ENCODE measurements around the gene ARID5B. TPM values are rescaled to one million over a fixed set of nuclear protein-coding genes. Genes with fewer than 3 reads are reported as not detected.

The ARID5B gene
- polyA plus RNA-seq, 1 of the 3 experiments (the other 2 are of a cell fraction) = 10.9 TPM

DNA sequence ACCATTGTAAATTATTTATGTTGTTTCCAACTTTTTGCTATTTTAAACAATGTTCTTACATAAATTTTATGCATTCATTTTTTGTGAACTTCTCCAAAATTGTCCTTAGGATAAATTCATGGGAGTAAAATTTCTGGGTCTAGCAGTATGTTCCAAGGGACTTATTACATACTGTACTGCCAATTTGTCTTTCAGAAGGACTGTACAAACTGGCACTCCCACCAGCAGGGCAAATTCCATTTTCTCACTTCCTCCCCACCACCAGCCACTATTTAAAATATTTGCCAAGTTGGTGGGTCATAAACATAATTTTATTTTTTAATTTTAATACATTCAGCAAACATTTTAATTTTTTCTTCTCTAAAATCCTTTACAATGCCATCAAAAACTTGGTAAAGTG is 13.7 kb upstream of the ARID5B start (continued):
- TF ChIP-seq, protein P1, sequence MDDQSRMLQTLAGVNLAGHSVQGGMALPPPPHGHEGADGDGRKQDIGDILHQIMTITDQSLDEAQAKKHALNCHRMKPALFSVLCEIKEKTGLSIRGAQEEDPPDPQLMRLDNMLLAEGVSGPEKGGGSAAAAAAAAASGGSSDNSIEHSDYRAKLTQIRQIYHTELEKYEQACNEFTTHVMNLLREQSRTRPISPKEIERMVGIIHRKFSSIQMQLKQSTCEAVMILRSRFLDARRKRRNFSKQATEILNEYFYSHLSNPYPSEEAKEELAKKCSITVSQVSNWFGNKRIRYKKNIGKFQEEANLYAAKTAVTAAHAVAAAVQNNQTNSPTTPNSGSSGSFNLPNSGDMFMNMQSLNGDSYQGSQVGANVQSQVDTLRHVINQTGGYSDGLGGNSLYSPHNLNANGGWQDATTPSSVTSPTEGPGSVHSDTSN (IDR thresholded peaks at IDR 0.05) = no peak
- TF ChIP-seq, protein P2, sequence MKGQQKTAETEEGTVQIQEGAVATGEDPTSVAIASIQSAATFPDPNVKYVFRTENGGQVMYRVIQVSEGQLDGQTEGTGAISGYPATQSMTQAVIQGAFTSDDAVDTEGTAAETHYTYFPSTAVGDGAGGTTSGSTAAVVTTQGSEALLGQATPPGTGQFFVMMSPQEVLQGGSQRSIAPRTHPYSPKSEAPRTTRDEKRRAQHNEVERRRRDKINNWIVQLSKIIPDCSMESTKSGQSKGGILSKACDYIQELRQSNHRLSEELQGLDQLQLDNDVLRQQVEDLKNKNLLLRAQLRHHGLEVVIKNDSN (IDR thresholded peaks at IDR 0.05; ENCODE audit: borderline replicate concordance, low read depth) = no peak
- no peak for TF ChIP-seq NRF1 (IDR thresholded peaks at IDR 0.05; ENCODE audit: low read depth, low read length)

DNA sequence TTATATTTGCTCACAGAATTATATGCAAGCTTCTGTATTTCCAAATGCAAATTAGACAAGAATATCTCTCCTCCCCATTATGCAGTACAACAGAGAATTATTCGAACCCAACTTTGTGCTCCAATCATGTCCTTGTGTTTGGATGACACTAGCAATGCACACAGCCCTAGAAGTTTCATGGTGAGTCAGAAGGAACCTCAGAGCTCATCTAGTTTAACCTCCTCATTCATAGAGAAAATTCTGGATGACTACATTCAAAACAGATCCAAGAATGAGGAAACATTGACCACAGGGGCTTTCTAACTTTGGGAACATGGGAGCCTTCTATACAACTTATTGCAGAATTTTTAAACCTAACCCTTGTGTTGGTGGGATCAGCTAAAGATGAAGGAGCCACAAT is 12.8 kb upstream of the ARID5B start:
- CTCF ChIA-PET = interaction anchor here (1.2 kb wide), 1 partner anchor 9 kb away, joined by 3 read pairs; no protein-coding TSS in a partner anchor

More for the DNA sequence above, 12.8 kb upstream of the ARID5B start:
- no peaks in the 10 kb centered on the region for H3K9me3 ChIP-seq
- POLR2A ChIA-PET = no interaction called here
- no peak for TF ChIP-seq MEF2A (IDR thresholded peaks at IDR 0.05; ENCODE audit: borderline replicate concordance, low read depth)
- TF ChIP-seq GATA2 (CRISPR knock-in tag; IDR thresholded peaks at IDR 0.05) = no peak
- no peak for TF ChIP-seq SMC3 (IDR thresholded peaks at IDR 0.05; ENCODE audit: low read depth, low read length)
- no peak for TF ChIP-seq TEAD4 (IDR thresholded peaks at IDR 0.05; ENCODE audit: borderline replicate concordance, insufficient read depth)
- TF ChIP-seq, protein P1 (IDR thresholded peaks at IDR 0.05) = no peak
- TF ChIP-seq POLR2AphosphoS5 (IDR thresholded peaks at IDR 0.05; ENCODE audit: low read depth, low read length) = no peak
- TF ChIP-seq MXI1 (IDR thresholded peaks at IDR 0.05; ENCODE audit: low read depth, low read length) = no peak
- TF ChIP-seq, protein P3, sequence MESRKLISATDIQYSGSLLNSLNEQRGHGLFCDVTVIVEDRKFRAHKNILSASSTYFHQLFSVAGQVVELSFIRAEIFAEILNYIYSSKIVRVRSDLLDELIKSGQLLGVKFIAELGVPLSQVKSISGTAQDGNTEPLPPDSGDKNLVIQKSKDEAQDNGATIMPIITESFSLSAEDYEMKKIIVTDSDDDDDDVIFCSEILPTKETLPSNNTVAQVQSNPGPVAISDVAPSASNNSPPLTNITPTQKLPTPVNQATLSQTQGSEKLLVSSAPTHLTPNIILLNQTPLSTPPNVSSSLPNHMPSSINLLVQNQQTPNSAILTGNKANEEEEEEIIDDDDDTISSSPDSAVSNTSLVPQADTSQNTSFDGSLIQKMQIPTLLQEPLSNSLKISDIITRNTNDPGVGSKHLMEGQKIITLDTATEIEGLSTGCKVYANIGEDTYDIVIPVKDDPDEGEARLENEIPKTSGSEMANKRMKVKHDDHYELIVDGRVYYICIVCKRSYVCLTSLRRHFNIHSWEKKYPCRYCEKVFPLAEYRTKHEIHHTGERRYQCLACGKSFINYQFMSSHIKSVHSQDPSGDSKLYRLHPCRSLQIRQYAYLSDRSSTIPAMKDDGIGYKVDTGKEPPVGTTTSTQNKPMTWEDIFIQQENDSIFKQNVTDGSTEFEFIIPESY (IDR thresholded peaks at IDR 0.05; ENCODE audit: borderline replicate concordance, low read depth) = no peak
- TF ChIP-seq, protein P4, sequence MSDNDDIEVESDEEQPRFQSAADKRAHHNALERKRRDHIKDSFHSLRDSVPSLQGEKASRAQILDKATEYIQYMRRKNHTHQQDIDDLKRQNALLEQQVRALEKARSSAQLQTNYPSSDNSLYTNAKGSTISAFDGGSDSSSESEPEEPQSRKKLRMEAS (IDR thresholded peaks at IDR 0.05; ENCODE audit: low read depth) = no peak
- no peak for TF ChIP-seq RCOR1 (IDR thresholded peaks at IDR 0.05; ENCODE audit: low read length)
- no peak for TF ChIP-seq TCF12 (IDR thresholded peaks at IDR 0.05)
- TF ChIP-seq, protein P5, sequence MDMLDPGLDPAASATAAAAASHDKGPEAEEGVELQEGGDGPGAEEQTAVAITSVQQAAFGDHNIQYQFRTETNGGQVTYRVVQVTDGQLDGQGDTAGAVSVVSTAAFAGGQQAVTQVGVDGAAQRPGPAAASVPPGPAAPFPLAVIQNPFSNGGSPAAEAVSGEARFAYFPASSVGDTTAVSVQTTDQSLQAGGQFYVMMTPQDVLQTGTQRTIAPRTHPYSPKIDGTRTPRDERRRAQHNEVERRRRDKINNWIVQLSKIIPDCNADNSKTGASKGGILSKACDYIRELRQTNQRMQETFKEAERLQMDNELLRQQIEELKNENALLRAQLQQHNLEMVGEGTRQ (IDR thresholded peaks at IDR 0.05; ENCODE audit: borderline replicate concordance, low read depth, low read length) = no peak
- no peak for TF ChIP-seq TAF1 (IDR thresholded peaks at IDR 0.05; ENCODE audit: borderline replicate concordance, low read depth, low read length)
- no peak for TF ChIP-seq YY1 (IDR thresholded peaks at IDR 0.05; ENCODE audit: low read depth)
- no peak for TF ChIP-seq NRF1 (IDR thresholded peaks at IDR 0.05; ENCODE audit: low read depth, low read length)
- no peak for TF ChIP-seq SIN3A (IDR thresholded peaks at IDR 0.05; ENCODE audit: borderline replicate concordance, low read depth, low read length)
- no peak for TF ChIP-seq JUND (IDR thresholded peaks at IDR 0.05)
- no peak for DNase-seq
- no peak overlapping the region for H3K27ac ChIP-seq (ENCODE audit: low read depth in 2 of 2, low read length in 1 of 2)
- no peaks in the 10 kb centered on the region for H3K4me1 ChIP-seq (ENCODE audit: control insufficient read depth in 1 of 2, insufficient read depth in 2 of 2, low read depth in 1 of 2, low read length in 1 of 2)
- H3K4me3 ChIP-seq (ENCODE audit: low read depth in 2 of 2, low read length in 1 of 2) = no peak overlapping the region
- H3K36me3 ChIP-seq (replicated peaks in 1 of 2; ENCODE audit: control insufficient read depth in 1 of 2, insufficient read depth in 2 of 2, low read length in 1 of 2) = no peaks in the 10 kb centered on the region
- no peak overlapping the region for H3K9ac ChIP-seq
- H3K27me3 ChIP-seq (ENCODE audit: insufficient read depth) = no peaks in the 10 kb centered on the region
- no peaks in the 10 kb centered on the region for H3F3A ChIP-seq (replicated peaks; ENCODE audit: insufficient read depth)
- no peaks in the 10 kb centered on the region for H4K20me1 ChIP-seq (ENCODE audit: insufficient read depth)
- no peak overlapping the region for H3K4me2 ChIP-seq
- 89% methylated on average over 1 of the region's 1 CpG for WGBS (ENCODE audit: low lambda C conversion rate)
- no peaks in the 10 kb centered on the region for H3K79me2 ChIP-seq (ENCODE audit: insufficient read depth)
- no peaks in the 10 kb centered on the region for H3K9me2 ChIP-seq
- H2AFZ ChIP-seq (ENCODE audit: low read depth) = no peak overlapping the region
